ENCODE measurements around the gene RGS14. TPM values are rescaled to one million over a fixed set of nuclear protein-coding genes. Genes with fewer than 3 reads are reported as not detected.

Gene RGS14
- total RNA-seq, 2 experiments from 2014 or later, result 33.0 to 46.3 TPM

- ChIA-PET POLR2A (no interaction called here), CTCF (ENCODE audit: unreplicated experiment) (interaction anchor here (1.0 kb wide), 1 partner anchor 15 kb away, joined by 5 read pairs; no protein-coding TSS in a partner anchor)
- H3K9me3 ChIP-seq (ENCODE audit: low read length), result no peaks in the 10 kb centered on the region
- H3K9me2 ChIP-seq (ENCODE audit: insufficient read depth, low read length), result no peaks in the 10 kb centered on the region
- DNase-seq (ENCODE audit: low spot score), result no peak
- peaks cover 49% of the 10 kb centered on the region for H3K4me1 ChIP-seq (ENCODE audit: insufficient read depth, low read length, poor library complexity, severe bottlenecking)
- no TSS peak for BruUV-seq (replicated peaks)
- no peak overlapping the region for H3K27ac ChIP-seq (ENCODE audit: low read depth, low read length, poor library complexity, severe bottlenecking)
- no peaks in the 10 kb centered on the region for H3K79me2 ChIP-seq (ENCODE audit: insufficient read depth, low read depth, low read length)
- no peak for TF ChIP-seq CTCF (conservative IDR thresholded peaks at IDR 0.05; ENCODE audit: low read length)
- TF ChIP-seq EZH2phosphoT487 (IDR thresholded peaks at IDR 0.05; ENCODE audit: borderline replicate concordance, low read depth, low read length), result no peak
- H2AFZ ChIP-seq (ENCODE audit: low read length), result no peak overlapping the region
- no peaks in the 10 kb centered on the region for H4K20me1 ChIP-seq (ENCODE audit: insufficient read depth, low read length)
- no peak overlapping the region for H3K4me2 ChIP-seq (ENCODE audit: low read length)
- no peaks in the 10 kb centered on the region for H3K36me3 ChIP-seq (ENCODE audit: insufficient read depth, low read length)
- no peak overlapping the region for H3K4me3 ChIP-seq (ENCODE audit: low read depth, low read length, poor library complexity, severe bottlenecking)
- intact Hi-C loops (cut with micrococcal nuclease; ENCODE audit: unreplicated experiment), result loop anchor here (5.0 kb wide), 1 partner anchor 273 kb away; no protein-coding TSS in a partner anchor
Observed at GRCh38 chr5:177385720-177386119, 28.0 kb downstream of the RGS14 start.

- POLR2A ChIA-PET, result interaction anchor here (0.6 kb wide), 1 partner anchor 25 kb away, joined by 3 read pairs; no protein-coding TSS in a partner anchor
Observed at GRCh38 chr5:177386542-177386941, 28.8 kb downstream of the RGS14 start.

More at GRCh38 chr5:177386542-177386941, 28.8 kb downstream of the RGS14 start:
- no peaks in the 10 kb centered on the region for H3K9me2 ChIP-seq (ENCODE audit: insufficient read depth, low read length)
- H3K4me3 ChIP-seq (ENCODE audit: low read depth, low read length, poor library complexity, severe bottlenecking), result no peak overlapping the region
- TF ChIP-seq EZH2phosphoT487 (IDR thresholded peaks at IDR 0.05; ENCODE audit: borderline replicate concordance, low read depth, low read length), result no peak
- TF ChIP-seq CTCF (conservative IDR thresholded peaks at IDR 0.05; ENCODE audit: low read length), result no peak
- DNase-seq (ENCODE audit: low spot score), result no peak
- intact Hi-C loops (cut with micrococcal nuclease; ENCODE audit: unreplicated experiment), result loop anchor here (5.0 kb wide), 1 partner anchor 274 kb away; no protein-coding TSS in a partner anchor
- H2AFZ ChIP-seq (ENCODE audit: low read length), result no peak overlapping the region
- CTCF ChIA-PET (ENCODE audit: unreplicated experiment), result interaction anchor here (1.0 to 1.2 kb wide), 2 partner anchors 16 to 77 kb away, joined by 4 to 5 read pairs; no protein-coding TSS in a partner anchor
- H3K27ac ChIP-seq (ENCODE audit: low read depth, low read length, poor library complexity, severe bottlenecking), result peak overlapping the region; percentile 17
- H4K20me1 ChIP-seq (ENCODE audit: insufficient read depth, low read length), result no peaks in the 10 kb centered on the region
- H3K36me3 ChIP-seq (ENCODE audit: insufficient read depth, low read length), result no peaks in the 10 kb centered on the region
- no peaks in the 10 kb centered on the region for H3K9me3 ChIP-seq (ENCODE audit: low read length)
- peaks cover 49% of the 10 kb centered on the region for H3K4me1 ChIP-seq (ENCODE audit: insufficient read depth, low read length, poor library complexity, severe bottlenecking)
- BruUV-seq (replicated peaks), result no TSS peak
- no peak overlapping the region for H3K4me2 ChIP-seq (ENCODE audit: low read length)
- H3K79me2 ChIP-seq (ENCODE audit: insufficient read depth, low read depth, low read length), result no peaks in the 10 kb centered on the region
